GM12891 (cell line): Measurements from ENCODE around the gene C9orf72.

Source experiments
- DNase-seq: peaks from one replicate; pipeline ENCODE4 v3.0.0; 2011; ENCODE audit warnings: low spot score; ENCODE audit not compliant: insufficient read length
- FAIRE-seq: peaks from 2 replicates; lab custom pipeline; 2011; peaks lifted over from hg19 to GRCh38; lab: Jason Lieb, UNC
- PAX5 ChIP-seq: IDR thresholded peaks from 2 replicates; pipeline ENCODE4 v1.6.1; 2011; ENCODE audit warnings: low read length, moderate library complexity, mild to moderate bottlenecking; ENCODE audit not compliant: insufficient read depth, severe bottlenecking
- POLR2A ChIP-seq: IDR thresholded peaks from 2 replicates; pipeline ENCODE4 v1.6.1; 2011; ENCODE audit warnings: low read depth, low read length, control low read depth
- POLR2AphosphoS5 ChIP-seq: IDR thresholded peaks from 2 replicates; pipeline ENCODE4 v1.6.1; 2011; ENCODE audit warnings: low read depth, low read length, control low read depth
- POU2F2 ChIP-seq: IDR thresholded peaks from 2 replicates; pipeline ENCODE4 v1.6.1; 2011; ENCODE audit warnings: low read depth, mild to moderate bottlenecking, control low read depth, low read length, moderate library complexity
- SPI1 ChIP-seq: IDR thresholded peaks from 2 replicates; pipeline ENCODE4 v1.6.1; 2011; ENCODE audit warnings: low read depth, low read length, control low read depth
- TAF1 ChIP-seq: IDR thresholded peaks from 2 replicates; pipeline ENCODE4 v1.6.1; 2011; ENCODE audit warnings: low read depth, low read length, control low read depth

Gene C9orf72

GRCh38 chr9:27601396-27601795, 28.1 kb upstream of the C9orf72 start:
- no peak for DNase-seq
- FAIRE-seq, result no peak
- TF ChIP-seq POLR2A (no peak), TAF1 (no peak), SPI1 (no peak), POU2F2 (no peak), POLR2AphosphoS5 (no peak), PAX5 (no peak)

- DNase-seq (no peak), FAIRE-seq (no peak)
- TF ChIP-seq TAF1, result no peak
- no peak for TF ChIP-seq POLR2A
- TF ChIP-seq SPI1, result no peak
- TF ChIP-seq PAX5, result no peak
- no peak for TF ChIP-seq POU2F2
- TF ChIP-seq POLR2AphosphoS5, result no peak
Measured at GRCh38 chr9:27600256-27600655, 27.0 kb upstream of the C9orf72 start.

DNA sequence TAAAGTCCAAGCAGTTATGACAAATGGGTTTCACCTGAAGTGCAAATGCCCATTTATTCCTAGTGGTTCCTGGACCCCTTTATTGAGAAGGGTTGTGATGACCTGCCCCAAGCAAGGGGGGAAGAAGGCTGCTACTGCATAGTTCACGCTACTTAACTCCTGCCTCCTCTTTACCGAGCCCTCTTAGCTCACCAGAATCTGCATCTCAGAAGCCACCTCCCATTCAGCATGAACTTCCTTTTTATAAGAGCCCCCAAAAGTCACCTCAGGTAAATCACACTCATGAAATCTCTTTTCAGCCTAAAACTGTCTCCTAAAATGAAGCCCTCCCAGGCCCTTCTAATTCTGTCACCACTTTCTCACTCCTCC, 26.6 kb upstream of the C9orf72 start:
- FAIRE-seq (no peak), DNase-seq (no peak)
- TF ChIP-seq TAF1, result no peak
- no peak for TF ChIP-seq PAX5
- no peak for TF ChIP-seq SPI1
- TF ChIP-seq POLR2AphosphoS5, result no peak
- no peak for TF ChIP-seq POU2F2
- TF ChIP-seq POLR2A, result no peak

DNA sequence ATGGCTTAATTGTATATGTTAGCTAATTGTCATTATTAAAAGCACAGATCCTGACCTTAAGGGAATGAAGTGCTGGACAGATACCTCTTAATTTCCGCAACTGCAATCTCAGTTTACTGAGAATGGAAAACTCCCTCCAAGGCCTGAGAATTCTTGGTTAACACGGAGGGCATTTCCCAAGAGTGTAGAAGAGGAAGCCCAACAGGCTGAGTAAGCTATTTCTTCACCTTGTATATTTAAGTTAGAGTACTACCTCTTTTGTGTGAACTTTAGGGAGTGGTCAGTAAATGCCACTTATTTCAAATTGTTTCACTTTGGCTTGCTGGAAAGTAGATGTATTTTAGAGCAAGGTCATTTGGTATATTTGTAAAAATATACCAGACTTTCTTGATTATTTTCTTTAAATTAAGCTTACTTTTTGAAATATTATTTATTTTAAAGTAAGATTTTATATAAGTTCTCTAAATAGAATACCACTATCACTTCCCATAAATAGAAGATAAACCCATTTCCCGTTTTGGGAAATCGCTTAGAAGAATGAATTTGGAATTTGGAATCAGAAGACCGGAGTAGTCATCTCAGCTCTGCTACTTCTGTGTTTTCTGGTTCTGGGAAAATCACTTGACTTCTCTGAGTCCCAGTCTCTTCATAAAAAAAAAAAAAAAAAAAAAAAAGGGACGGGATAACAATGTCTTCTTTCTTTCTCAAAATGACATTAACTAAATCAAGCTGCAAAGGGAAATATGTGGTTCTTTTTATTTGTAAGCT, 26.0 kb upstream of the C9orf72 start:
- DNase-seq (no peak), FAIRE-seq (no peak)
- TF ChIP-seq TAF1 (no peak), POU2F2 (no peak), POLR2AphosphoS5 (no peak), POLR2A (no peak), PAX5 (no peak), SPI1 (no peak)

- no peak for TF ChIP-seq POLR2AphosphoS5
- no peak for TF ChIP-seq POLR2A
- TF ChIP-seq PAX5, result no peak
- TF ChIP-seq SPI1, result no peak
- no peak for TF ChIP-seq TAF1
- no peak for TF ChIP-seq POU2F2
- DNase-seq (no peak), FAIRE-seq (no peak)
Measured at GRCh38 chr9:27595733-27596132, 22.5 kb upstream of the C9orf72 start.

- FAIRE-seq (no peak), DNase-seq (no peak)
- TF ChIP-seq POLR2AphosphoS5, result no peak
- TF ChIP-seq POU2F2, result no peak
- no peak for TF ChIP-seq TAF1
- TF ChIP-seq SPI1, result no peak
- no peak for TF ChIP-seq POLR2A
- no peak for TF ChIP-seq PAX5
Measured at GRCh38 chr9:27591672-27592071, 18.4 kb upstream of the C9orf72 start.

DNA sequence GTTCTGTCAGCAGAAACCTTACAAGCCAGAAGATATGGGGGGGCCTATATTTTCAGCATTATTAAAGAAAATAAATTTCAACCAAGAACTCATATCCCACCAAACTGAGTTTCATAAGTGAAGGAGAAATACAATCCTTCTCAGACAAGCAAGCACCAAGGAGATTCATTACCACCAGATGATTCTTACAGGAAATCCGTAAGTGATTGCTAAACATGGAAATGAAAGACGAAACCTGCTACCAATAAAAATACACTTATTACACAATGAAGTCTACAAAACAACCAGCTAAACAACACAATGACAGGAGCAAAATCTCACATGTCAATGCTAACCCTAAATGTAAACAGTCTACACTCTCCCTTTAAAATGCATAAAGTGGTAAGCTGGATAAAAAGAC, 17.8 kb upstream of the C9orf72 start:
- FAIRE-seq (no peak), DNase-seq (no peak)
- TF ChIP-seq POU2F2, result no peak
- no peak for TF ChIP-seq PAX5
- no peak for TF ChIP-seq TAF1

- TF ChIP-seq POLR2A, result no peak
- TF ChIP-seq SPI1, result no peak
- TF ChIP-seq PAX5, result no peak
- TF ChIP-seq POU2F2, result no peak
- no peak for TF ChIP-seq TAF1
- TF ChIP-seq POLR2AphosphoS5, result no peak
- FAIRE-seq (no peak), DNase-seq (no peak)
Measured at GRCh38 chr9:27590651-27591050, 17.4 kb upstream of the C9orf72 start.

DNA sequence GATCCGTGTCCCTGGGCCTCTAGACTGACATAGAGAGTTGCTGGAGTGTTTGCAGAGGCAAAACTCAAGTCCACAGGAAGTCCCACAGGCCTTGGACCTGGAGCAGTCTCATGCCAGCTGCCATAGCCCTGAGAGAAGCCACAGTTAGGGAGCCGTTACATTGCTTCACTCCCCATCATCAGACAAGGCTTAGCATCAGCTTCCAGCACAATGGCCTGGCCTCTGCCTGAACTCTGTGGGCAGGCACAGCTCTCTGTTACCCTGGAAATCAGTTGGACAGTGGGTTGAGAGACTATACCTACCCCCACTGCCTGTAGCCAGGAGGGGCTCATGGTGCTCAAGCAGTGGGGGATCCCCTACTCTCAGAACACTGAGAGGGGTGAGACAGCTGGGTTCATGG, 16.2 kb upstream of the C9orf72 start:
- DNase-seq, result no peak
- FAIRE-seq, result no peak
- TF ChIP-seq PAX5 (no peak), SPI1 (no peak), POLR2AphosphoS5 (no peak), TAF1 (no peak), POU2F2 (no peak), POLR2A (no peak)
